HG03378 (cell line): ENCODE results near the gene ARHGEF7.

Experiments used
- ATAC-seq: cut with Tn5 transposase; IDR thresholded peaks from one replicate; pipeline ENCODE4 v1.9.1; 2021; ENCODE audit warnings: mild to moderate bottlenecking, moderate library complexity; ENCODE audit not compliant: unreplicated experiment

Gene ARHGEF7

DNA sequence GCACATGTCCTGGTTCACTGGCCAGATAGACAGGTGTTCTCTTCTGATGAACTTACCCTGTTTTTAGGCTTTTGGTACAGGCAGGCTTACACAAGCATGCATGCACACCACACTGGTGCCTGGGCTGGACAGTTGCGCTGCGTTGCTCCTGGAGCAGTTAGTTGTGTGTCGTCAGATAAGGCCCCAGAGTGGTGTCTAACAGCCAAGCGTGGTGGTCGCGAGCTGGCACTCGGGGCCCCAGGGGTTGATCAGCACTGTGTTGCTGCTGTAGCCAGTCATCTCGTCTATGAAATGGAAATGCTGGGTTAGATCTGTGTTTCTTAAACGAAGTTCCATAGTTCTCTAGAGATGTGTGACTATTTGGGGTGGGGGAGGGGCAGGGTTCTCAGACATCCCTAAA, 180.8 kb downstream of the ARHGEF7 start:
- no peak for ATAC-seq

GRCh38 chr13:111296417-111296816, 181.3 kb downstream of the ARHGEF7 start:
- no peak for ATAC-seq

DNA sequence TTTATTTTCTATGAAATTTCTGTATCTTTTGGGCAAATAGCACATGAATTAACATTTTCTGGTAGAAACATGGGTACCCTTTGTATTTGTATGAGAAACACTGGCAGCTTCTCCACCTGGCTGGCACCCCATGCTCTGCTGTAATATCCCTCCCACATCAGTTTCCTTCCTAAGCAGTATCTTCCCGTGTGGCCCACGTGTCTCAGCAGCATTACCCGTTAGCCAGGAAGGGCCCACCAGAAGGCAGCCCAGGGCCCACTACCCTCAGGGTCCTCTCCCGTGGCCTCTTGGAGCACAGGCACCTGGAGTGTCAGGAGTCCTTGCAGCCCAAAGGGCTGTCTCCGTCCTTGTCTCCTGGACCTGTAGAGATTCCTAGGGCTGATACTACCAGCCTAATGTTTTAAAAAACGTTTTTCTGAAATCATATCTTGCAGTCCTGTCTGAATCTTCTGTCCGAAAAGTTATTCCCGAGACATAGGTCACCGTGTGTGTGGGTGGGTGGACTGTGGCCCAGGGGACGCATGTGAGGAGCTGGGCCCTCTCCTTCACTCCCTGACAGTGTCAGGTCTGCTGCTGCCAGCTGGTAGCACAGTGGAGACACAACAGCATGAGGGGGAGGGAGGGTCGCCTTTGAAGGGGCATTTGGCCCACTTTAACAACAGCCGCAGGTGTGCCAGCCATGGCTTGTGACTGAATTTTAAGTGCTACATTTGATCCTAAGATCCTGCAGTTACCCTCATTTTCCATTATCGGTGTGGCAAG, 183.3 kb downstream of the ARHGEF7 start:
- ATAC-seq, result no peak

DNA sequence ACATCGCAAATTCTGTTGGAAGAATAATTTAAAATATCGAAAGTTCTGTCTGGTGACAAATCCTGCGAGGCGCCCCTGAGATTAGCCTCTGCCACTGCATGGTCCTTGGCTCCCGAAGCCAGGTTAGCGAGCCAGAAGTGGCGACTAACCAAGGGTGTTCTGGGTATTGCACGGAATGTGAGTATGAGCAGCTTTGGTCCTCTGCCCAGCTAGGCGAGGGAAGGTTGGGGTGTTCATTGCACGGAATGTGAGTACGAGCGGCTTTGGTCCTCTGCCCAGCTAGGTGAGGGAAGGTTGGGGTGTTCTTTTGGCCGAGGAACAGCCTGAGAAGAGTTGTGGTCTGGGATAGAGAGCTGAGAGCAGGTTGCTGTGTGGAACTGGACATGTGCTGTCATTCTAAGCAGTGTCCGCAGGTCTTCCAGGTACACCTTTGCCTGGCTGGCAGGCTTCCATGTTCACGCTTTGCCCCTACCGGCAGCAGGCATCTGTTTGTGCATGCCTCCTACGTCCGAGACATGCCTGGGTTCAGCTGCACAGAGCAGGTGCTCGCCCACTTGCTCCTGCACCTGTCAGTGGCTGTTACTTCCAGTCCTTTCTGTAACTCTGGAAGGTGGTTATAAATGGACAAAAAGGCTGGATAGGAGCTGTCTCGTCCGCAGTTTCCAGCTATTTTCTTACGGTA, 187.1 kb downstream of the ARHGEF7 start:
- ATAC-seq, result no peak

DNA sequence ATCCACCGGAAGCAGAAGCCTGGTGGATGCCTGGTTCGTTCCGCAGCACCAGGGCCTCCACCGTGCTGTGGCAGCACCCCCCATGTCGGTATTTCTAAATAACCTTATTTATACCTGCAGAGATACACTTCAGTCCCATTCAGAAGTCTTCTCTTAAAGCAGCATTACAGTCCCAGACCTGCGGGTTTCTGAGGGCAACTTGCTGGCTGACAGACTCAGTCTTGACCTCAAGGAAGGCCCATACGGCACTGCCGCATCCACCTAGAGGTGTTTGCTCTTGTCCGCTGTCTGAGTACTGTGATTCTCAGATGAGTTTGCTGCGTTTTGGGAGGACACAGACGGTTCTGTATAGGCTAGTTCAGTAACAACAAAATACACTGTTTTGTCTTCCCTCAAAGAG, 188.4 kb downstream of the ARHGEF7 start:
- no peak for ATAC-seq

- peak; percentile 82 for ATAC-seq
These were observed 189.0 kb downstream of the ARHGEF7 start for GRCh38 chr13:111304041-111304544.

- no peak for ATAC-seq
These were observed 189.6 kb downstream of the ARHGEF7 start for GRCh38 chr13:111304603-111305289.

DNA sequence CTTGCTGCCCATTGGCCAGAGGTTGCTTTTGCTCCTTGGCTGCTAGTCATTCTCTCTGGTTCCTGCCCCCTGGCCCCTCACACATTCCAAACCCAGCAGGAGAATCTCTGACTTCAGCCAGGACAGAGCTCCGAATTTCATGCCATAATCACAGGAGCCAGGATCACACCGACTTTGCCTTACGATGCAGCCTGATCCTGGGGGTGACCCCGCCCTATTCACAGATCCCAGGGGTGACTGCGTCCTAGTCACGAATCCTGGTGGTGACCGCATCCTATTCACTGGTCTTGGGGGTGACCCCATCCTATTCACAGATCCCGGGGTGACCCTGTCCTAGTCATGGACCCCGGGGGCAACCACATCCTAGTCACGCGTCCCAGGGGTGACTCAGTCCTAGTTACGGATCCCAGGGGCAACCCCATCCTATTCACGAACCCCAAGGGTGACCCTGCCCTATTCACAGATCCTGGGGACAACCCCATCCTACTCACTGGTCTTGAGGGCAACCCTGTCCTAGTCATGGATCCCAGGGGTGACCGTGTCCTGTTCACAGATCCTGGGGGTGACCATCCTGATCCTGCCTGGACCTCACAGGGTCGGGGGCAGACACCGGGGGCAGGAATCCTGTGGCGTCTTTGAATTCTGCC, 198.0 kb downstream of the ARHGEF7 start:
- no peak for ATAC-seq

DNA sequence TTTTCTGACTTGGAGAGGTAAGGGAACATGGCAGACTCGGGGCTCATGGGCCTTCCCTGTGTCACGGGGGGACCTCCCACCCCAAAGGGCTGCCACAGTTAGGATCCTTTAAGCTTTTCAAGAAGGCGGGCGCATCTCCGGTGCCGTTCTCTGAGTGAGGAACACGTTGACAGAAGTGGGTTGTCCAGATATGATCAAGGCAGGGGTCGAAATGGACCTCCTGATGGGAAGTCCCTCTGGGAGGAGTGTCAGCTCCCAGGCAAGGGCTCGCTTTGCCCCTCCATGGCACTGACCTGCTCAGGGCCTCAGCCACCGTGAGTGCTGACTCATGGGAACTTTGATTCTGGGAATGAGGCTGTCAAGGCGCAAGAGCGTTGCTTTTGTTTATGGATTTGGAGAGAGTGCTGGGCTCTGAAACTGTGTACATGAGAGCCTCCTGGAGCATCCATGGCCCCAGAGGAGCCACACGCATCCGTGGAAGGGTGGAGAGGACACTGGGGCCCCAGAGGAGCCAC, 198.9 kb downstream of the ARHGEF7 start:
- no peak for ATAC-seq

DNA sequence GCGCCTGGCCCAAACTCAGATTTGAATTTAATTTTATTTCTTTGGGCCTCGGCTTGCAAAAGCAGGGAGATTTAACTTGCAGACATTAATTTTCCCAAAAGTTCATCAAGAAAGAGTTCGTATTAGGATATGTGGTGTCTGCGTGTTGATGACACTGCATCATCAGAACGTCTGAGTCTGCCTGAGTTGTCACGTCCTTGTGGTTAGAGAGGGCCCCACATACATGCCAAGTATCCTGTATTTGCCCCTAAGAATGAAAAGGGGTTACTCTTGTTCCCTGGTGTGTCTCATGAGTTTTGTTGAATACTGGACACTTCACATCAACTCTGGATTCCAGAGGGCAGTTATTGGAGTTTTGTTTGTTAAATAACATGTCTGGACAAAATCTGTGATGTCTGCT, 199.7 kb downstream of the ARHGEF7 start:
- ATAC-seq, result no peak

GRCh38 chr13:111315347-111315995, 200.4 kb downstream of the ARHGEF7 start:
- no peak for ATAC-seq

DNA sequence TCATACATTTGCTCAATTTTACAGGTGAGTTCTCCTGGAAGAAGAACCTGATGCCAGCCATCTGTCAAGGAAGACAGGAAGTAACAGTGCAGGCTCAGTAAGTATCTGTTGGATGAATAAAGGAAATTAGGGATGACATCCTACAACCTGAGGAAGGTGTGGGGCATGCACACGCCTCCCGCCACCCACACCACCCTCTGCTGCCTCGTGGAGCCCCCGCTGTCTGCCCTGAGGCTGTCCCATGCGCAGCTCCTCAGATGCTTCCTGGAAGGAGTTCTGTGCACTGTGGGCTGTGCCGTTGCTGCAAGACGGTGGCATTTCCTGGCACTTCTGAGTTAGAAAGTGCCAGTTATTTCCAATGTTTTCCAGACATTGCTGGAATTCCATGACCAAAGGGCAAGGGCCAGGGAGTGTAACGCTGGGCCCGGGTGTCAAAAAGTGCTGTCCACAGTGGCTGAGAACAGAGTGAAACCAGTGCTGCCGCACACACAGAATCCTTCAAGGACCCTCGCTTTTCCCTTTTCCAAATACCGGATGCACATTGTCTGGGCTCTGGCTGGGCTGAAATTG, 201.1 kb downstream of the ARHGEF7 start:
- ATAC-seq, result no peak

- no peak for ATAC-seq
These were observed 202.0 kb downstream of the ARHGEF7 start for GRCh38 chr13:111317042-111317550.

DNA sequence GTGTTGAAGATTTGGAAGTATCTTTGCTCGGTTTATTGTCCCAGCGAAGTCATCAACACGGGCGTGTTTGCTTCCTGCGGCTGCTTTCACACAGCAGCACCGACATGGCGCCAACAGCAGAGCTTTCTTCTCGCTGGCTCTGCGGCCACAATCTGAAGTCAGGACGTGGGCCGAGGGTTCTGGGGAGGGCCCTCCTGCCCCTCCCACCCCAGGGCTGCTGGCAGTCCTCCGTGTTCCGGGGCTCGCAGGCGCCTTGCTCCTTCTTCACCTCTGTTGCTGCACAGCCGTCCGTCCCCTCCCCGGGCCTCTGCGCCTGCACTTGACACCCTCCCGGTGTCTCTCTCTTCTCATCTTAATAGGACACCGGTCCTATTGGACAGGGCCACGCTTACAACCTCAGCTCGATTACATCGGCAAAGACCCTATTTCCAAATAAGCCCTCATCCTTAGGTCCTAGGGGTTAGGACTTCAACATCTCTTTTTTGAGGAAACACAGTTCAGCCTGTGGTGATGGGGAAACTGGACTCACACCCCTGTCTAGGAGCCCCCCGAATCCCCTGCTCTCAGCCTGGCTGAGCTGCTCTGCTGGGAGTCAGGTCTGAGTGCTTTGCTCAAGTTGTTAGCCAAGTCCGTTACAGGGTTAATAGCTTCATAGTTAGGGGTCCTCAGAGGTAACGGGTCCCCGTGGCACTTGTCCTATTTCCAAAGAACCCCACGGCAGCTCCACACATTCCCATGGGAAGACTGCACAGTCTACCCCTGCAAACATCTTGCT, 202.6 kb downstream of the ARHGEF7 start:
- no peak for ATAC-seq

- no peak for ATAC-seq
These were observed 203.3 kb downstream of the ARHGEF7 start for GRCh38 chr13:111318386-111318785.

DNA sequence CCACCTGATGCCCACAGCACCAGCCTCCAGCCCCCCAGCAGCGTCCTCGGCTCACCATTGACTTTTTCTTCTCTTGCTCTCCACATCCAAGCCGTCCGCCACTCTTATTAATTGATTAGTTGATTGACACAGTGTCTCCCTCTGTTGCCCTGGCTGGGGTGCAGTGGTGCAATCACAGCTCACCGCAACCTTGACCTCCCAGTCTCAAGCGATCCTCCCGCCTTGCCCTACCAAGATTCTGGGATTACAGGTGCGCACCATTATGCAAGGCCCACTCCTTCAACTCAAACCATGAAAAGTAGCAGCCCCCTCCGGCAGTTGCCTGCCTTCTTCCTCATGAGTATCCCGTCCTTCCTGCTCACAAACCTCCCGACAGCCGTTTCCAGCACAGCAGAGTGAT, 204.4 kb downstream of the ARHGEF7 start:
- ATAC-seq, result no peak

- ATAC-seq, result no peak
These were observed 205.1 kb downstream of the ARHGEF7 start, which contains the start of gene TEX29 for GRCh38 chr13:111319998-111320911. Gene TEX29, plus strand, starts transcription at chr13:111320642. Its CDS starts 249 bp downstream, at chr13:111320891.
